HG02981 (cell line): ENCODE data around the gene TRAPPC8.

ENCODE experiments used
- ATAC-seq: cut with Tn5 transposase; IDR thresholded peaks from one replicate; pipeline ENCODE4 v1.9.1; 2021; ENCODE audit warnings: mild to moderate bottlenecking, moderate library complexity; ENCODE audit not compliant: unreplicated experiment

The TRAPPC8 gene

GRCh38 chr18:31798399-31798798, 144.5 kb downstream of the TRAPPC8 start:
- ATAC-seq = no peak

- no peak for ATAC-seq
These were observed 147.2 kb downstream of the TRAPPC8 start for GRCh38 chr18:31795747-31796146.

GRCh38 chr18:31793531-31793930, 149.4 kb downstream of the TRAPPC8 start:
- ATAC-seq = no peak

- ATAC-seq = no peak
These were observed 150.4 kb downstream of the TRAPPC8 start for GRCh38 chr18:31792580-31792911.

- ATAC-seq = peak; percentile 92
These were observed 150.9 kb downstream of the TRAPPC8 start for GRCh38 chr18:31791817-31792579.

- ATAC-seq = no peak
These were observed 153.5 kb downstream of the TRAPPC8 start for GRCh38 chr18:31789409-31789808.

- ATAC-seq = no peak
These were observed 159.9 kb downstream of the TRAPPC8 start for GRCh38 chr18:31783059-31783458.
